HepG2 (cell line): ENCODE results near the gene RAB17. TPM values are rescaled to one million over a fixed set of nuclear protein-coding genes. Genes with fewer than 3 reads are reported as not detected.

Source experiments
- AFF4 ChIP-seq: sonication (generic); formaldehyde crosslinking; IDR thresholded peaks from 2 replicates; pipeline ENCODE4 v1.4.0; 2020; ENCODE audit warnings: missing genetic modification reagents
- CCDC6 ChIP-seq: sonication (generic); formaldehyde crosslinking; IDR thresholded peaks from 2 replicates; pipeline ENCODE4 v1.8.1; 2022; ENCODE audit warnings: mild to moderate bottlenecking, missing genetic modification reagents, moderate library complexity
- E2F5 ChIP-seq: sonication (generic); formaldehyde crosslinking; conservative IDR thresholded peaks from 2 replicates; pipeline ENCODE4 v1.4.0; 2020; ENCODE audit warnings: missing genetic modification reagents
- GATAD2A ChIP-seq: IDR thresholded peaks from 2 replicates; pipeline ENCODE4 v1.6.1; 2016
- HDAC1 ChIP-seq: sonication (generic); formaldehyde crosslinking; IDR thresholded peaks from 2 replicates; pipeline ENCODE4 v1.5.1; 2020; ENCODE audit warnings: mild to moderate bottlenecking, missing genetic modification reagents
- HDAC6 ChIP-seq: fragments of 200-600 bp; sonication (generic); IDR thresholded peaks from 2 replicates; pipeline ENCODE4 v1.7.0; 2017; ENCODE audit warnings: mild to moderate bottlenecking, antibody characterized with exemption, low read length, low read depth
- KDM3A ChIP-seq: IDR thresholded peaks from 2 replicates; pipeline ENCODE4 v1.6.1; 2018; ENCODE audit warnings: low read depth, missing compliant biosample characterization
- NFE2 ChIP-seq: sonication (generic); formaldehyde crosslinking; IDR thresholded peaks from 2 replicates; pipeline ENCODE4 v1.4.0; 2020; ENCODE audit warnings: missing genetic modification reagents
- NR2F6 ChIP-seq, 2 experiments: IDR thresholded peaks; 2 replicates each; pipeline ENCODE4 v1.6.1; 2016; ENCODE audit warnings: antibody characterized with exemption in 1 of 2, mild to moderate bottlenecking in 1 of 2
- PATZ1 ChIP-seq: sonication (generic); formaldehyde crosslinking; IDR thresholded peaks from 2 replicates; pipeline ENCODE4 v1.4.0; 2020; ENCODE audit warnings: missing genetic modification reagents
- SAP130 ChIP-seq: IDR thresholded peaks from 2 replicates; pipeline ENCODE4 v1.6.1; 2016; ENCODE audit warnings: low read depth
- SNAPC4 ChIP-seq: sonication (generic); formaldehyde crosslinking; IDR thresholded peaks from 2 replicates; pipeline ENCODE4 v1.4.0; 2020; ENCODE audit warnings: mild to moderate bottlenecking, missing genetic modification reagents
- TMF1 ChIP-seq: sonication (generic); formaldehyde crosslinking; IDR thresholded peaks from 2 replicates; pipeline ENCODE4 v1.8.1; 2022; ENCODE audit warnings: low read depth, missing genetic modification reagents
- U2AF2 ChIP-seq: fragments of 200-400 bp; formaldehyde crosslinking; IDR thresholded peaks from 2 replicates; pipeline ENCODE4 v1.6.1; 2017; ENCODE audit warnings: low read depth, mild to moderate bottlenecking, low read length
- YY1 ChIP-seq: IDR thresholded peaks from 2 replicates; pipeline ENCODE4 v1.6.1; 2011; ENCODE audit warnings: low read length, low read depth, moderate library complexity, mild to moderate bottlenecking; ENCODE audit not compliant: insufficient read depth, insufficient replicate concordance
- ZNF124 ChIP-seq: sonication (generic); formaldehyde crosslinking; IDR thresholded peaks from 2 replicates; pipeline ENCODE4 v1.4.0; 2020; ENCODE audit warnings: missing genetic modification reagents
- ZNF33A ChIP-seq: sonication (generic); formaldehyde crosslinking; IDR thresholded peaks from 2 replicates; pipeline ENCODE4 v1.5.1; 2020; ENCODE audit warnings: missing genetic modification reagents, mild to moderate bottlenecking, moderate library complexity, borderline replicate concordance
- ZNF547 ChIP-seq: sonication (generic); formaldehyde crosslinking; IDR thresholded peaks from 2 replicates; pipeline ENCODE4 v1.5.1; 2020; ENCODE audit warnings: mild to moderate bottlenecking, missing genetic modification reagents
- ZNF615 ChIP-seq: sonication (generic); formaldehyde crosslinking; IDR thresholded peaks from 2 replicates; pipeline ENCODE4 v1.5.0; 2020; ENCODE audit warnings: mild to moderate bottlenecking, missing genetic modification reagents, borderline replicate concordance
- polyA plus RNA-seq, 8 experiments: library from polyadenylated mRNA; depleted of rRNA in 3 of 8; stranded (reverse) in 7 of 8; unstranded in 1 of 8; fragments of >200 nt; fragmentation: Illumina TruSeq in 4 of 8; extraction: Trizol in 4 of 8; gene quantifications; 2 replicates each; pipeline versions ENCODE4 v1.2.1 to v1.2.3, GENCODE V29; 2011 to 2016; ENCODE audit warnings: low read depth in 4 of 8, missing spikeins in 1 of 8, mixed read lengths in 1 of 8; ENCODE audit not compliant: insufficient read depth in 1 of 8
- total RNA-seq, 5 experiments: library from RNA; depleted of rRNA; stranded (reverse); fragments of >200 nt; fragmentation: Illumina TruSeq; extraction: Trizol; gene quantifications; 2 replicates each; pipeline ENCODE4 v1.2.3, GENCODE V29; 2016; ENCODE audit warnings: low read depth in 1 of 5

Gene RAB17
- total and polyA plus RNA-seq, 2 of the 13 experiments (the other 11 are each of a cell fraction or from before 2014, with no cell fraction given): 68.0 to 124 TPM

DNA sequence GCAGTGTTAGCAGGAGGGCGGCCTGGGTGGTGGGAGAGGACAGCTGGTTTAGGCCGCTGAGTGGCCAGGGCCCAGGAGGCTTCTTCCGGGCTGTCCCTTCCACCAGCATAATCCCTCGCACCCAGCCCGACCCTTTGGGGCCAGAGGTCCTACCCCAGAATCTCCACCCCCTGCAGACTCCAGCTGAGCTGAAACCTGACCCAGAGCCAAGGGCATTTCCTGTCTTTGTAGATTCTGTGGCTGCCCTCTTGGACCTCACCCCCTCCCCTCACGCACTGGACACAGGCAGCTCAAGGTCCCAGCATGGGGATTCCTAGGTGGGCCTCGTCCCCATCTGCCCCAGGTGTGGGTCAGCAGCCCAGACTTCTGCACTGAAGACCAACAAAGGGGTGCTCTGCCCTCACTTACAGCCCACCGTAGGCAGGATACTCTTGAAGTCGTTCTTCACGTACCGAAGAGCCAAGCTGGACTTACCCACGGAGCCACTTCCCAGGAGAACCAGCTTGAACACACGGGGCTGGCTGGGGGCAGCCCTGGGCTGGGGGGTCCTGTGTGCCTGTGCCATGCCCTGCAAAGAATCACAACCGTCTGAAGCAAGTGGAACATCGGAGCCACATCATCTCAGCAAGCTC, 4.8 kb downstream of the RAB17 start (continued):
- TF ChIP-seq ZNF615: 0 out of 2 replicates have a peak, but pooled peaks have one; percentile 58
- TF ChIP-seq E2F5 (CRISPR knock-in tag): no peak
- TF ChIP-seq NFE2 (CRISPR knock-in tag): no peak
- peak; percentile 96 for TF ChIP-seq HDAC1
- TF ChIP-seq ZNF124: no peak
- peak; percentile 83 for TF ChIP-seq KDM3A (CRISPR knock-in tag)
- TF ChIP-seq HDAC6: no peak
- peak; percentile 97 for TF ChIP-seq SAP130
- TF ChIP-seq AFF4 (CRISPR knock-in tag): no peak
- TF ChIP-seq GATAD2A (CRISPR knock-in tag): peak; percentile 94
- TF ChIP-seq PATZ1 (CRISPR knock-in tag): peak; percentile 93
- peak; percentile 54 for TF ChIP-seq YY1
- no peak for TF ChIP-seq ZNF33A (CRISPR knock-in tag)
- no peak for TF ChIP-seq CCDC6 (CRISPR knock-in tag)
- no peak for TF ChIP-seq SNAPC4 (CRISPR knock-in tag)
- TF ChIP-seq ZNF547 (CRISPR knock-in tag): peak; percentile 87
- peak; percentile 96 for TF ChIP-seq NR2F6 (IDR thresholded peaks at IDR 0.05)
- peak; percentile 99 for TF ChIP-seq NR2F6 (CRISPR knock-in tag; IDR thresholded peaks at IDR 0.05)
- no peak for TF ChIP-seq U2AF2
- no peak for TF ChIP-seq TMF1 (CRISPR knock-in tag)
